Upper lobe of left lung (tissue), 4 donors: Measurements from ENCODE around the gene AMD1.

Experiments used
- CTCF ChIP-seq, 6 experiments: fragments of 450-650 bp in 4 of 6; fragments of 200-600 bp in 2 of 6; sonication (generic) in 2 of 6; IDR thresholded peaks; one replicate each; pipeline ENCODE4 v1.5.1; 2016 to 2019; ENCODE audit warnings: antibody characterized with exemption in 6 of 6
- POLR2AphosphoS5 ChIP-seq, 2 donors: sonication (generic); formaldehyde crosslinking; IDR thresholded peaks; one replicate each; pipeline ENCODE4 v1.5.1; 2017; ENCODE audit warnings: antibody characterized with exemption in 2 of 2

GRCh38 chr6:110882274-110882619, 7.7 kb downstream of the AMD1 start:
- TF ChIP-seq POLR2AphosphoS5 (IDR thresholded peaks at IDR 0.05) (no peak), CTCF (IDR thresholded peaks at IDR 0.05) (no peak)
